Esophagus squamous epithelium (tissue), 5 donors: ENCODE data around the gene PFKL. TPM values are rescaled to one million over a fixed set of nuclear protein-coding genes. Genes with fewer than 3 reads are reported as not detected.

ENCODE experiments used
- DNase-seq: peaks from one replicate; lab custom pipeline; 2025; lab: John Stamatoyannopoulos, UW
- H3K27ac ChIP-seq, 4 donors: fragments of 200-600 bp; sonication (generic); one replicate each; pipeline ENCODE4 v1.5.1; 2016 to 2019; ENCODE audit warnings: mild to moderate bottlenecking in 1 of 4
- H3K27me3 ChIP-seq, 4 donors: fragments of 200-600 bp; sonication (generic); 1 replicate in 3 of 4; 2 replicates in 1 of 4; pipeline versions ENCODE4 v1.5.1 to v1.6.0; 2017 to 2021; ENCODE audit warnings: antibody characterized with exemption in 1 of 4
- H3K36me3 ChIP-seq, 3 donors: fragments of 200-600 bp; sonication (generic); one replicate each; pipeline ENCODE4 v1.5.1; 2016 to 2019
- H3K4me1 ChIP-seq, 3 donors: fragments of 200-600 bp; sonication (generic); one replicate each; pipeline ENCODE4 v1.5.1; 2017 to 2019
- H3K4me3 ChIP-seq, 4 donors: fragments of 200-600 bp; sonication (generic); 1 replicate in 3 of 4; 2 replicates in 1 of 4; pipeline ENCODE4 v1.5.1; 2016 to 2019; ENCODE audit warnings: mild to moderate bottlenecking in 2 of 4, moderate library complexity in 1 of 4
- H3K9me3 ChIP-seq, 3 donors: fragments of 200-600 bp; sonication (generic); one replicate each; pipeline ENCODE4 v1.5.1; 2016 to 2019
- CTCF ChIP-seq, 6 experiments: fragments of 450-650 bp in 4 of 6; fragments of 200-600 bp in 2 of 6; sonication (generic) in 2 of 6; IDR thresholded peaks; one replicate each; pipeline ENCODE4 v1.5.1; 2016 to 2019; ENCODE audit warnings: antibody characterized with exemption in 6 of 6, mild to moderate bottlenecking in 4 of 6, moderate library complexity in 4 of 6
- POLR2A ChIP-seq, 4 donors: fragments of 450-650 bp; IDR thresholded peaks; one replicate each; pipeline ENCODE4 v1.6.1; 2017; ENCODE audit warnings: antibody characterized with exemption in 4 of 4, mild to moderate bottlenecking in 4 of 4, moderate library complexity in 3 of 4
- WGBS, 2 donors: methylation state at CpG; one replicate each; pipeline ENCODE4 v1.1.5; 2018; 5-methylcytosine and 5-hydroxymethylcytosine counted together
- intact Hi-C: fragments of 100-400 bp; cut with DNase I; formaldehyde crosslinking; loops from one replicate; pipeline ENCODE4 v1.15.0; 2022
- total RNA-seq, 4 donors: library from RNA; depleted of rRNA; stranded (reverse); fragments of >200 nt; gene quantifications; one replicate each; pipeline ENCODE4 v1.1.0, GENCODE V29; 2016
- donor health status: DM: yes; HTN: yes; CAD: no.

PFKL gene
- total RNA-seq, 4 donors from 2014 or later, result 81.3 to 135 (median 94.6) TPM

- no peak for DNase-seq
- no peak overlapping the region for H3K27ac ChIP-seq
- intact Hi-C loops, result no loop called here
- no peaks in the 10 kb centered on the region for H3K9me3 ChIP-seq
- no peaks in the 10 kb centered on the region for H3K36me3 ChIP-seq
- TF ChIP-seq POLR2A (IDR thresholded peaks at IDR 0.05), result no peak
- no peak for TF ChIP-seq CTCF (IDR thresholded peaks at IDR 0.05)
- H3K4me3 ChIP-seq, result no peak overlapping the region
- peaks cover 0 to 86% (median 3%) of the 10 kb centered on the region in 4 donors for H3K27me3 ChIP-seq
- WGBS, 2 donors, result no CpG with 5 or more reads among the region's 24 CpGs
- H3K4me1 ChIP-seq, result peaks cover 0 to 15% (median 5%) of the 10 kb centered on the region in 3 donors
Observed at GRCh38 chr21:44289381-44290010, 10.4 kb upstream of the PFKL start.

DNA sequence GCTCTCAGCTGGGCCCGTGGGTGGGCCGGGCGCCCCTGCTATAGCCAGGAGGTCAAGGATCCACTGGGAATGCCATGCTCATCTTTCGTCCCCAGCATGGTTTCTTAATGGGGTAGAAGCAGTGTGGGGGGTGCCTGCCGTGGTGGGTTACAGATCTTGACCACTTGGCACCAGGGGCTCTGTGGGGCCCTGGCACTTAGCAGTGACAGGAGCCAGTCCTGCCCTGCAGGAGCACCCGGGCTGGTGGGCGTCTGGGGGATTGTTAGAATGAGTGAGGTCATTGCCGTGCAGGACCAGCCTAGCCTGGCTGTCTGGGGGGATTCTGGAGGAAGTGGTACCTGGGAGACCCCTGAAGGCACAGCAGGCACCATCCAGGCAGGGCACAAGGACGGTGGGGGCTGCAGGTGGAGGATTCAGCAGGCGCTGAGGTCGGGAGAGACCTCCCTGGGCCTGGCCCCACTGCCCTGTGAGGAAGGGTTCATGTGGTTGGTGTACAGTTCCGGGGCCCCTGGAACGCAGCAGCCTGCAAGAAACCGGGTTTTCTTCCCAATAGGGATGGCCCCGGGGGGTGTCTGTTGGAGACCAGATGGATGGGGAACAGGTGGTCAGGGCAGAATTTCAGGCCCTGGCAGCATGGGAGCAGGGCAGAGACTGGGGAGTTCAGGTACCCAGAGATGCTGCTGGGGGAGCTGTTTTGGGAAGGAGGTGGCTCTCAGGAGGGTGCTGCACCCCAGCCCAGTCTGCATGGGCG is 9.4 kb upstream of the PFKL start:
- intact Hi-C loops, result no loop called here
- peaks cover 0 to 86% (median 3%) of the 10 kb centered on the region in 4 donors for H3K27me3 ChIP-seq
- 88% methylated on average over 5 of the region's 16 CpGs; no CpG with 5 or more reads in 1 of the 2 donors for WGBS, 2 donors
- no peaks in the 10 kb centered on the region for H3K9me3 ChIP-seq
- no peak for TF ChIP-seq POLR2A (IDR thresholded peaks at IDR 0.05)
- no peak for TF ChIP-seq CTCF (IDR thresholded peaks at IDR 0.05)
- H3K36me3 ChIP-seq, result no peaks in the 10 kb centered on the region
- peaks cover 0 to 21% (median 14%) of the 10 kb centered on the region in 3 donors for H3K4me1 ChIP-seq
- no peak overlapping the region for H3K27ac ChIP-seq
- DNase-seq, result no peak
- no peak overlapping the region for H3K4me3 ChIP-seq

GRCh38 chr21:44291078-44291935 is 8.5 kb upstream of the PFKL start:
- no peak for TF ChIP-seq CTCF (IDR thresholded peaks at IDR 0.05)
- no peak for TF ChIP-seq POLR2A (IDR thresholded peaks at IDR 0.05)
- intact Hi-C loops, result no loop called here
- peaks cover 0 to 86% (median 0%) of the 10 kb centered on the region in 4 donors for H3K27me3 ChIP-seq
- 72% methylated on average over 6 of the region's 33 CpGs; no CpG with 5 or more reads in 1 of the 2 donors for WGBS, 2 donors
- H3K4me1 ChIP-seq, result peaks cover 0 to 16% (median 10%) of the 10 kb centered on the region in 3 donors
- H3K9me3 ChIP-seq, result no peaks in the 10 kb centered on the region
- no peaks in the 10 kb centered on the region for H3K36me3 ChIP-seq
- no peak for DNase-seq
- H3K27ac ChIP-seq, result no peak overlapping the region
- H3K4me3 ChIP-seq, result no peak overlapping the region

- WGBS, 2 donors, result 54 to 55% methylated on average over 7 to 11 of the region's 25 CpGs
- no peak for TF ChIP-seq CTCF (IDR thresholded peaks at IDR 0.05)
- TF ChIP-seq POLR2A (IDR thresholded peaks at IDR 0.05), result no peak
- intact Hi-C loops, result no loop called here
- Histone ChIP-seq H3K36me3 (no peaks in the 10 kb centered on the region), H3K27ac (no peak overlapping the region), H3K4me1 (peaks cover 0 to 18% (median 10%) of the 10 kb centered on the region in 3 donors), H3K4me3 (no peak overlapping the region), H3K27me3 (peaks cover 0 to 86% (median 0%) of the 10 kb centered on the region in 4 donors), H3K9me3 (no peaks in the 10 kb centered on the region)
- DNase-seq, result no peak
Observed at GRCh38 chr21:44291936-44292811, 7.7 kb upstream of the PFKL start.
